NCI-H2081 (cell line): ENCODE results near the gene STAM2.
"Not testable (repeated sequence)": the region's sequence is repeated elsewhere in the genome, so short reads cannot be mapped to it uniquely, and the experiment has no call there.

Source experiments
- DNase-seq, 2 experiments: peaks; one replicate each; lab custom pipeline; 2025; lab: John Stamatoyannopoulos, UW

Gene STAM2

DNA sequence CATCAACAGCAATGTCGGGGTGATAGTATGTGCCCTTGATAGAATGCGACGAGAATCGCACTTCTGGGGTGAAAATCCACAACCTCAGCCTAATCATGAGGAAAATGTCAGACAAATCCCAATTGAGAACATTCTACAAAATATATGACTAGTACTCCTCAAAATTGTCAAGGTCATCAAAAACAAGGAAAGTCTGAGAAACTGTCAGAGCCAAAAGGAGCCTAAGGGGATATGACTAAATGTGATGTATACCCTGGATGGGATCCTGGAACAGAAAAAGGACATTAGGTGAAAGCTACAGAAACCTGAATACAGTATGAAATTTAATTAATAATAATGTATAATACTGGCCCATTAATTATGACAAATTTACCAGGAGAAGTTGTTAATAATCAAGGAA lies 69.1 kb downstream of the STAM2 start:
- DNase-seq = no peak

DNA sequence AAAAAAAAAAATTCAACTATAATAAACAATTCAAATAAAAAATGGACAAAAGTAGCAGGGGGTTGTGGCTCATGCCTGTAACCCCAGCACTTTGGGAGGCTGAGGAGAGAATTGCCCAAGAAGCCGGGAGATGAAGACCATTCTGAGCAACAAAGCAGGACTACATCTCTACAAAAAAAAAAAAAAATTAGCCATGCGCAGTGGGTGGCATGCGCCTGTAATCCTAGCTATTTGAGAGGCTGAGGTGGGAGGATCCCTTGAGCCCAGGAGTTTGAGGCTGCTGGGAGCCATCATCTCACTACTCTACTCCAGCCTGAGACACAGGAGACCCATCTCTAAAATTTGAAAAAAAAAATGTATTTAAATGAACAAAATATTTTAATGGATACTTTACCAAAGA lies 72.3 kb downstream of the STAM2 start:
- DNase-seq = no peak

DNA sequence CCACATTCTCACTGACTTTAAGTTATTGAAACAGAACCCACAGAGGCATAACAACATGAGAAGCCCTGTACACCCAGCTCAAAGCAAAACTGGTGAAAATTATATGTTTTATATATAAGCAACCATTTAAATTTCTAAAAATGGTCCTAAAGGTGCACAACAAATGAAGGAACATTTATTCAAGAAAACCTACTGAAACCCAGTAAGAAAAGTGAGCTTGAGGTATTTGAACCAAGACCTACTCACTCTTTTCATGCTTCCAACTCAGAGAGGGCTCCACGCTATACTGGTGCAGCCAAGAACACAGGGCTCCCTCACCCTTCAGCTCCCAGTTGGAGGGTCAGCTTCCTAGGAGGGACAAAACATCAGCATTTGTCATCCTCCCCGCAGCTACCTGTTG lies 74.6 kb downstream of the STAM2 start:
- DNase-seq = no peak

- peak in 1 of 2 experiments; percentile 23 for DNase-seq
Measured at GRCh38 chr2:152099367-152100050, 76.1 kb downstream of the STAM2 start.

GRCh38 chr2:152098496-152099366 lies 76.8 kb downstream of the STAM2 start, which contains the start of gene CACNB4:
Gene CACNB4, minus strand, starts transcription at chr2:152099044.
- peak in 1 of 2 experiments; percentile 6 for DNase-seq

- no peak for DNase-seq
Measured at GRCh38 chr2:152097801-152098495, 77.6 kb downstream of the STAM2 start.

- DNase-seq = no peak
Measured at GRCh38 chr2:152097290-152097800, 78.2 kb downstream of the STAM2 start.

- no peak for DNase-seq
Measured at GRCh38 chr2:152095146-152095545, 80.4 kb downstream of the STAM2 start.

DNA sequence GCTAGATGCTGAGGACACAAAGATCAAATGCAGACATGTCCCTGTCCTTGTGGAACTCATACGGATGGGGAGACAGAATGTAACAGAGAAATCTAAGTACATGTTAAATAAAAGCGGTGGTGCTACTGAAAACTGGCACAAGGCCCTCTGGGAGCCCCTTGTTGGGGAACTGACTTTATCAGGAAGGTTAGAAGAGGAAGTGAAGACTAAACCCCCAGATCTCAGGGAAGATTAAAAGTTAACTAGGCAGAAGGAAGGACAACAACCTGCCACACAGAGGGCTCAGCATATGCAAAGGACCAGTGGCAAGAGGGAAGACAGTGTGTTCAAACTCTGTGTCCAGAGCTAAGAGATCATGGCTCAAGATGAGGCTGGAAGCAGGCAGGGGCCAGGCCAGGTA lies 81.5 kb downstream of the STAM2 start:
- no peak for DNase-seq

DNA sequence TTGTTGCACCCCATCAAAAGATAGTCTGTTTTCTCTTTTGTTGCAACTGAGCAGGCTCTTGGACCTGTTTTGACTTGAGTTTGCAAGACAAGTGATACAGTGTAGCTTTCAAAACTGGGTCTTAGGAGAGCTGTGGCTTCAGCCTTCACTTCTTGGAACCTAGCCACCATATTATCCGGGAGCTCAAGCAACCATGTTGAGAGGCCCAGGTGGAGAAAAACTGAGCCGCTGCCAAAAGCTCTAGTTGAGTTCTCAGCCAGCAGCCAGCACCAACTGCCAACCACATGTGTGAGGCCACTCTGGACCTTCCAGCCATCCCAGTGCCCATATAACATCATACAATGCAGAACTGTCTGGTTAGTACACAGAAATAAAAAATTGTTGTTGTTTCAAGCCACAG lies 82.1 kb downstream of the STAM2 start:
- DNase-seq = peak; percentile 20 to 64

- no peak for DNase-seq
Measured at GRCh38 chr2:152092095-152092494, 83.5 kb downstream of the STAM2 start.

DNA sequence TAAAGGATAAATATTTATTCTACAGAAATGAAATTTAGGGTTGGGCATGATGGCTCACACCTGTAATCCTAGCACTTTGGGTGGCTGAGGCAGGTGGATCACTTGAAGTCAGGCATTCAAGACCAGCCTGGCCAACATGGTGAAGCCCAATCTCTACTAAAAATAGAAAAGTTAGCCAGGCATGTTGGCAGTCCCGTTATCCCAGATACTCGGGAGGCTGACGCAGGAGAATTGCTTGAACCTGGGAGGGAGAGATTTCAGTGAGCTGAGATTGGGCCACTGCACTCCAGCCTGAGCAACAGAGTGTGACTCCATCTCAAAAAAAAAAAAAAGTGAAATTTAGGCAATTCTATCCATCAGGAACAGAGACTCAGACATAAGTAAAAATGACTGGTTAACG lies 84.8 kb downstream of the STAM2 start:
- not testable (repeated sequence) for DNase-seq

DNA sequence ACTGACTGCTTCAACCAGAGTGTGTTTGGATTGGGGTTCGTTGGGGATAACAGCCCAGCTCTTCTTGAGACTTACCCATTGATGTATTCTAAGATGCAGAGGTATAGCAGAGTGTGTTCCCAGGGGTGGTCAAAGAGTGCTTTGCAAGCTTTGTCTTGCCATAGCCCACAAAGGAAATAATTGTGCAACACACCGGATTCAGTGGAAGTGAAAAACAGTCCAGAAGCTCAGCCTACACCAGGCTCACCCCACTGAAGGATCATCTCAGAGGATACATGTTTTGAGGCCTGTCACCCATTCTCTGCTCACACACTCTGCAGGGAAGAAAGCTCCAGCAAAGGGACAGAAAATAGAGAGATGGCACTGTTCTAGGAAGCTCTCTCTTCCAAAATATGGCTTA lies 86.3 kb downstream of the STAM2 start:
- no peak for DNase-seq

DNA sequence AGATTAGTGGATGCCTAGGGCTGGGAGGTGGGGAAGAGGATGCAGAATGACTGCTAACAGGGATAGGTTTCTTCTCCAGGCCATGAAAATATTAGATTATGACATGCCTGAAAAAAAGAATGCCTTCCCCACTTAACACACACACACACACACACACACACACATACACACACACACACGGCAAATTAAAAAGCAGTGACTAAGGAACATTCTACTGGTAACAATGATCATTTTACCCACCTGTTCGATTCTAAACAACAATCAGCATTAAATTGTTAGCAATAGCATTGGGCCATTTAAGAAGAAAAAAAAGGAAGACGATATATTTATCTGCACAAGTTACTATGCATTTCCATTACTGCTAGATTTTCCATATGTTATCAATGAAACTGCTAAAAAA lies 87.6 kb downstream of the STAM2 start:
- DNase-seq = no peak

- DNase-seq = no peak
Measured at GRCh38 chr2:152086231-152086630, 89.3 kb downstream of the STAM2 start.

GRCh38 chr2:152084076-152084475 lies 91.5 kb downstream of the STAM2 start:
- DNase-seq = no peak

- DNase-seq = no peak
Measured at GRCh38 chr2:152083202-152083875, 92.2 kb downstream of the STAM2 start.

- DNase-seq = no peak
Measured at GRCh38 chr2:152078662-152079061, 96.9 kb downstream of the STAM2 start.

GRCh38 chr2:152078023-152078422 lies 97.5 kb downstream of the STAM2 start:
- DNase-seq = no peak

DNA sequence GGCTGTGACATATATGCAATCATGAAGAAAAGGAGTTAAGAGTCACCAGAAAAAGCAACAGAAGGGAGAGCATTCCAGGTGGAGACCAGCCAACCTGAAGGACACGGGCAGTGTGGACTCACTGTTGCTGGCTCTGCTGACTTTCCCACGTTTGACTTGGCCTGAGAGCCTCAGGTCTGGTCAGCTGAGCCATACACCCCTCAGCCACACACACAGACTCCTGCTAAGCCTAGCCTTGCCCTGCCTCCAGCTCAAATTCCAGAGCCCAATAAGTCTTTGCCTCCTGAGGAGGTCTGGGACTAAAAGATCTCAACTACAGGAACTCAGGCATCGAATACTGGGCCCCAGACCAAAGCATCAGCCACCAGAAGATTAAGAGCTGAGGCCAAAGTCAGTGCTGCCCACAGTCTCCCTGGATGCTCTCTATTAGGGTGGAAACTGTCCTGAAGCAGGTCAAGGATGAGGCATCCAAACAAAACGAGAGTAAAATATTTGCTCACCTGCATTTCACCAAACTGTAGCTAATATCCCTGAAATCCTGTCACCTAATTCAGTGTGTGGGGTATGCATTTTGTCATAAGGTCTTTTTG lies 100.0 kb downstream of the STAM2 start:
- no peak for DNase-seq

DNA sequence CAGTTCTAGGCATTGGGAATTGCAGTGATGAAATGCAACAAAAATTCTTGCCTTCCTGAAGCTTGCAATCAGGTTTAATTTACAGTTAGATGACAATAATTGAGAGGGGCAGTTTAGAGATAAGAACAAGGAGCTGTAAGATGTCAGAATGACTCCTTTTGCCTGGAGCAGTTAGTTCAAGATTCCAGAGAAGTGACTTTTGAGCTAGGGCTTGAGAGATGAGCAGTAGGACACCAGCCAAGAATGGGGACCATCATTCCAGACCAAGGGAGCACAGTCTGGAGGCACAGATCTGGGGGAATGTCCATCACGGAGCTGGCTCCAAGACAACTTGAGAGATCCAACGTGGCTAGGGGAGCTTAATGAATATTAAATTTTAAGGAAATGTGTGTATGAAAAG lies 103.6 kb downstream of the STAM2 start:
- DNase-seq = no peak

GRCh38 chr2:152071518-152071917 lies 104.0 kb downstream of the STAM2 start:
- no peak for DNase-seq
